AG09309 (cell line): ENCODE measurements around the gene PLXNA2.

Experiments
- DNase-seq: peaks from one replicate; pipeline ENCODE4 v3.0.0-alpha.2; 2010; ENCODE audit warnings: low read depth
- H3K4me3 ChIP-seq: 2 replicates; pipeline ENCODE4 v1.5.1; 2011; ENCODE audit warnings: mild to moderate bottlenecking, low read depth, low read length, moderate library complexity; ENCODE audit not compliant: control insufficient read depth
- TF ChIP-seq, protein P1 (sequence below): IDR thresholded peaks from 2 replicates; pipeline ENCODE4 v1.5.1; 2011; ENCODE audit warnings: mild to moderate bottlenecking, low read depth, low read length, inconsistent platforms; ENCODE audit not compliant: insufficient read depth, control insufficient read depth; ENCODE audit errors: missing control alignments

PLXNA2 gene

GRCh38 chr1:208098773-208099172, 145.4 kb downstream of the PLXNA2 start:
- no peak for DNase-seq
- TF ChIP-seq, protein P1, sequence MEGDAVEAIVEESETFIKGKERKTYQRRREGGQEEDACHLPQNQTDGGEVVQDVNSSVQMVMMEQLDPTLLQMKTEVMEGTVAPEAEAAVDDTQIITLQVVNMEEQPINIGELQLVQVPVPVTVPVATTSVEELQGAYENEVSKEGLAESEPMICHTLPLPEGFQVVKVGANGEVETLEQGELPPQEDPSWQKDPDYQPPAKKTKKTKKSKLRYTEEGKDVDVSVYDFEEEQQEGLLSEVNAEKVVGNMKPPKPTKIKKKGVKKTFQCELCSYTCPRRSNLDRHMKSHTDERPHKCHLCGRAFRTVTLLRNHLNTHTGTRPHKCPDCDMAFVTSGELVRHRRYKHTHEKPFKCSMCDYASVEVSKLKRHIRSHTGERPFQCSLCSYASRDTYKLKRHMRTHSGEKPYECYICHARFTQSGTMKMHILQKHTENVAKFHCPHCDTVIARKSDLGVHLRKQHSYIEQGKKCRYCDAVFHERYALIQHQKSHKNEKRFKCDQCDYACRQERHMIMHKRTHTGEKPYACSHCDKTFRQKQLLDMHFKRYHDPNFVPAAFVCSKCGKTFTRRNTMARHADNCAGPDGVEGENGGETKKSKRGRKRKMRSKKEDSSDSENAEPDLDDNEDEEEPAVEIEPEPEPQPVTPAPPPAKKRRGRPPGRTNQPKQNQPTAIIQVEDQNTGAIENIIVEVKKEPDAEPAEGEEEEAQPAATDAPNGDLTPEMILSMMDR, result no peak
- H3K4me3 ChIP-seq, result no peak overlapping the region

DNA sequence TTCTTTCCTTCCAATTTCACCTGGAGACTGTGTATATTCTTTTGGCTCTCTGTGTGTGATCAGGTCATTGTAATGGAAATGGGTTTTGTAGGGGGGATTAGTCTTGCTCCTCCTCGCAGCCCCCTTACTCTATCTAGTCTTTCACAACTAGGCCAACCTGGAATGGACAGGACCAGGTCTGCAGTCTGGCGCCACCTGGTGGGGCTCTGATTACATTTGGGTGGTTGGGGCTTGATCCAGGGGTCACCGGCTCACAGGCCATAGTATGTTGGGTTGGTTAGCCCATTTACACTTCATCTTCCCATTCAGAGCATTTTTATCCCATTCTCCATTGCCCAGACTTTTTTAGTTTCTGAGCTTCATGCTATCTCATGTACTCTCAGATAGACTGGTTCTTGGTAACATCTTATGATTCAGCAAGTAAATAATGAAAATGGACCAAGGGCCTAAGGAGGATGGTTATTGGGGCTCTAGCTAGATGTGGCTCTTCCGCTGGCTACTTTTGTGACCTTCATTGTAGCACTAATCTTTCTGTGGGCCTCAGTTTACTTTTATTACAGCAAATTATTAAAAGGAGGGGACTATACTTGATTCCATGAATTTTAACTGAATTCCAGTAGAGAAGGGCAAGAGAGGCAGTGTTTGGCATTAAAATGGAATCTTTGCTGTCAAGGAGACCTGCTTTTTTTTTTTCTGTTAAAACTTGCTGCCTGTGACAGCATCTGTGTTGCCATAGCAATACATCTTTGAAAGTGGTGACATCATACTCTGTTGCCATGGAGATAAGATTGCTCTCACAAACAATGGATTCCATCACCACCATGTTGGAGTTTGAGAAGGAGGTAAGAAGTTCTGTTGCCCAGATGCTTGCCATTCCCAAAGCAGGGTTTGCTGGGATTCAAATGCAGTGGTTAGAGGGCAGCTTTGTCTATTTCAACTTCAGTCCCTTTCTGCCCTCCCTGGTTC, 150.1 kb downstream of the PLXNA2 start:
- DNase-seq, result no peak

GRCh38 chr1:208093046-208093445, 151.1 kb downstream of the PLXNA2 start:
- no peak for DNase-seq
- TF ChIP-seq, protein P1, result no peak
- no peak overlapping the region for H3K4me3 ChIP-seq

More for the DNA sequence above, 150.1 kb downstream of the PLXNA2 start:
- no peak overlapping the region for H3K4me3 ChIP-seq
- TF ChIP-seq, protein P1, result peak; percentile 91

- DNase-seq, result no peak
- H3K4me3 ChIP-seq, result no peak overlapping the region
- TF ChIP-seq, protein P1, result no peak
These were observed 153.5 kb downstream of the PLXNA2 start for GRCh38 chr1:208090388-208091301.

GRCh38 chr1:208089761-208090370, 154.3 kb downstream of the PLXNA2 start:
- TF ChIP-seq, protein P1, result no peak
- H3K4me3 ChIP-seq, result no peak overlapping the region
- DNase-seq, result no peak

DNA sequence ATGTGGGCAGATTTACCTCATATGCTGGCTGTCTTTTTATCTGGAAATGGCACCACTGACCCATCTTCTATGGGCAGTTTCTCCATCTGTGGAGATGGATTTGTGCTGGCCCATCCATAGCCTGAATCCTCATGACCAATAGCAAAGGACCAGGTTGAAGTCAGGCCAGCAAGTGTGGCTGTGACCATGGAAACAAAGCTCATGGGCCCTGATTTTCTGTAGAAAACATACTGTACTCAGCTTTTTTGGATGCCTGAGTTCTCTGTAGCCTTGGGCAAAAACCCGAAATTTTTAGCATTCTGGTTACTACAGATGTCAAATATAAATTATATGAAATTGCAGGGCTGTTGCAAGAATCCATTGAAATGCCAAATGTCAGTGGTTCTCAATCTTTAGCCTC, 155.0 kb downstream of the PLXNA2 start:
- no peak overlapping the region for H3K4me3 ChIP-seq
- TF ChIP-seq, protein P1, result no peak
- DNase-seq, result no peak
